ENCODE data around the gene TRAPPC2.

The TRAPPC2 gene

DNA sequence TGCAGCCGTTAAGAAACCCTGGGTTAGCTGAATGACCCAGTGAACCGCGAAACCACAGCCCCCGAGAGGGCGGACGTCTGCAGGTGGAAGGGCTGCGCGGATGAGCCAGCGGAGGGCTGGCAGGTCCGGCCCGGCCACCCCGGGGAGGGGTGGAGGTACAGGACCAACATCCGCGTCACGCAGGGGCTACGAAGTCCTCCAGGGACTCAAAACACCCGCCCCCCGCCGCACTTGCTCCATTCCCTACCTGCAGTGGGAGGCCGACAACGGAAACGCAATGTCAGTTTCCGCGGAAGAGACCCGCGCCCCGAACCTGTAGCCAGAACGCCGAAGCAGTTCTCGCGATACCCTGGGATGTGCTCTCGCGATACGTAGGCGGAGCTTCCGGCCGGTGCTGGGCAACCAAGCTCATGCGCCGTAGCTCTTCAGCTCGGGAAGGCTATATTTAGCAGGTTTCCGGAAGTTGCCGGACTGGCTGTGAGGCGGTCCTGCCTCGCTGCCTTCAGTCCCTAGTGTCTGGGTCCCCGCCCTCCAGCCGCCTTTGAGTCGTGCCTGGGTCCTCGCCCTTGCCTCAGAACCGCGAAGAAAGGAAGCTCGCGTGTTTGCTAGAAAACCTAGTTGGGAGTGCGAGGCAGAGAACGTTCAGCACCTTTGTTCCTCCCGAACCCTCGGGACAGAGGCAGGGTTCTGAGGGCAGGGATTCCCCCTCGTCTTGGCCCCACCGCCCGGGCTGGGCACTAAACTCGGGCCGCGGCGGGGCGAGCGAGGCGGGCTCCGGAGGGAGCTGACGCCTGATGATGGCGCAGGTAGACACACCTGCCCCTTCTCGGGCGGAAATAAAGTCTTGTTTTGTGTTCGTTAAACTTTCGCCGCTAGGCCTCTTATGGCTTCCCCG is at the start of gene TRAPPC2, which contains the start of gene OFD1:
TRAPPC2 (minus strand) TSS at position 343 of the 895 bp plus-strand sequence. CDS start 14,657 bp downstream, outside the sequence.
OFD1 (plus strand) TSS at position 471 of the 895 bp plus-strand sequence; CDS start at position 795, 324 bp downstream.
- DNase-seq: peak; percentile 88

DNA sequence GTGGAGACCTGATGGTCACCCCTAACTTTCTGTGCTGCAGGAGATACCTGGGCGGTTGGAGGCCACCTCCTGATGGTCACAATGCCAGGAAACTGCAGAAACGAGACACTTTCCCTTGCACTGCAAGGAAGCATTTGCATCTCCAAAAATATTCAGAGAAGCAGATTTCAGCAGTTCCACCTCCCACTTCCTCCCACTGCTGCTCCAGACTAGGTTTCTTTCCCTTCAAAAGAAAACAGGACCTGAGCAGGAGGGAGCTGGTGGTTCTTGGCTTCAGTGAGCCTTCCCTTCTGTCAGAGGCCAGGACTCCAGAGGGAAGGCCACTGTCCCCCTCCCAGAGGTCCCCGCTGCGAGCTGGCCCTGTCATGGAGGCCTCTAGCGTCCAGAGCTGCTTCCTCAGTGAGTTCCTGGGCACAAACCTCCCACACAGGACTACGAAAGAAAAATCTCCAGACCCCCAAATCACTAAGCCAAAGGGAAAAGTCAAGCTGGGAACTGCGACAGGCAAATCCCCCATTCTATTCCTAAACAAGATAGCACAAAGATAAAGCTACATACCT is 46.5 kb upstream of the TRAPPC2 start:
- DNase-seq: no peak

DNA sequence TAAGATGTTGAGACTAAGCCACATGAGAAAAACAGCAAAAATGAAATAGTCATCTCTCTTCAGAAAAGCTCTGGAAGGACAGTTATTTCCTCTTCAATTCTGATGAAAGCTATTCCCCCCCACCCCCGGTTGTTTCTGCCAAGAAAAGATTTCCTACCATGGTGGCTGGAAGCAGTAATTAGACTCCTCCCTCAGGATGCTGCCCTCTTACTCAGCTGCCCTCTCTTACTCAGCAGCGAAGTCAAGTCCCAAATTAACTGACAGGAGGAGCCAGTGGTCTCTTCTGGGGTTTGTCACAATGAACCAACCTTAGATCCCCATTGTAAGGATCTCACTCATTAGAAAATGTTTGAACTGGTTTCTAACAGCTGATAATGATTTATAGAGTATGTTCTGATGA is 44.5 kb upstream of the TRAPPC2 start:
- DNase-seq: no peak

DNA sequence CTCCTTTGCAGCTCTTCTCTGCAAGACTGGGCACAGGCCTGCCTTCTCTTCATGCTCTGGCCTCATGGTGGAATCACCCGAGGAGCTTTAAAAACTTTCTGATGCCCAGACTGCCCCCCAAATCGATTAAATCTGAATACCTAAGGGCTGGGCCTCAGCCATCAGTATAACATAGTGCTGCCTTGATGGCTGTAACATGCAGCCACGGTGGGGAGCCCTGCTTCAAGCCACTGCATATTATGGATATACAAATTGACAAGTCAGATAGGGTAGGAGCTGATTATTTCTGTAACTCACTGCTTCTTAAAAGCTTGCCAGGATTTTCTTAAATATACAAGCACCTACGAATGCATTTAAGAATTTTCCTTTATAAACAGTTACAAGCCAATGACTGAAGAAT is 42.0 kb upstream of the TRAPPC2 start:
- no peak for DNase-seq

DNA sequence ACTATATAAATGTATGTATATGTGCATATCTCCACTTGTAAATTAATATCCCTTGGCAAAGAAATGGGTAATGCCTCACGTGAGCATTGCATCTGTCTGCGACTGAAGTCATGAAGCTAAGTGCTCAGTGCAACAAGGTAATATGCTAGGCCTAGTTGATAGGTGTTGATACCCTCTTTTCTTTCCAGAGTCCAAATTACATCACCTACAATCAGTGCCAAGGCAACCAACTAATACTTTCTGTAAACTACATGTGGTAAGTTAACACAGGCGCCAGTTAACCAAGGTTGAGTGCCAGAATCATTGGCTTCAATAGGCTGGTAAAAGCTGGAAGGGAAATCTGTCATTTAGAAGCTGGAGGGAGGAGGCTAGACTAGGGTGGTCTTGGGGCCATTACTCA is 41.4 kb upstream of the TRAPPC2 start:
- DNase-seq: no peak

DNA sequence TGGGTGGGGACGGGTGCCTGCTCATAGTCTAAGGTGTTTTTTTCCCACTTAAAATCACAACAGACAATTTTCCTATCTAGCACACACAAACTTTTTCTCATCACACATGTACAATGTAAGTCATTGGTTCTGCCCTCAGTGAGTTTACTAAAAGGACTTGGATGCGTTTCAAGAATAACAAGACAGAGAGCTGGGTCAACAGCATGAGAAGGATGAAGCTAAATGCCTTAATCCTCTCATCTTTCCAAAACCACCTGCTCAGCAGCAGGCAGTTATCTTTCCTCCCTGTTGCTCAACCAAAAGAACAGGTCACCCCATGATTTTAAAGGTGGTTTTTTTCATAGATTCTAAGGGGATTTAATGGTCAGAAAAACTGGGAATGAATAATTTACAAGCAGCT is 40.3 kb upstream of the TRAPPC2 start:
- peak; percentile 7 for DNase-seq

DNA sequence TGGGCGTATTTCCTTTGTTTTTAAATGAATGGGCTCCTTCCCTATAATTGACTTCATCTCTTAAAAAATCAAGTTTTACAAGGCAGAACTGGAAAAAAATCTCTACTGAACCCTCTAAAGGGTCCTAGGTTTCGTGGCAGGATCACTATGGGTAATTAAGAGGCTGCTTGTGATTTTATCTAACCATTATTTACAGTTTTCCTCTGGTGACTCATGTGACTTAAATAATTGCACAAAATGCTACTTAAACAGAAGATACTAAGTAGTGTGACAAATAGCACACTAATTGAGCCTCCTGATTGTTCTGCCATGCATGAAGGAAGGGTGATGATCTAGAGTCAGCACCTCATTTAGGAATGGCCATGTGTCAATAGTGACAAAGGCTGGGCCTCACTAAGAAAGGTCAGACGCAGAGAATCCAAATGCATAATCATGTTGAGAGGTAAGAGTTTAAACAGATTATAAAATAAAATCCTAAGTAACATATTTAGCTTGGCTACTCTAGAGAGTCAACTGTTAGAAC is 35.7 kb upstream of the TRAPPC2 start:
- no peak for DNase-seq

DNA sequence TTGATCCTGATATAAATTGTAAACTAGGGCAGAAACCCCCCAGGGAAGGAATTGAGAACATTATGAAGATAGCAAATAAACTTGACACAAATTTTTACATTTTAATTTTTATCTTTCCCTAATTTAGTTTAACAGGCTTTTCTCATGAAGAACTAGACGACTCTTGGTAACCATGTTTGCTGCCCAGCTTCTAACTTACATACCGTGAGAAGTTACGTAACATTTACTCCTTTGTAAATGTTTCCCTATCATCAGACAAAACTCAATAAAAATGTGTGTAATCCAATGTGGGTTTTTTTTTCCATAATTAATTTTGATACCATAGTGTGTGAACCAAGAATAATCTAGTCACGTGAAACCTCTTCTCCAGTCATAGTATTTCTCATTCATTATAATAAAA is 34.5 kb upstream of the TRAPPC2 start:
- DNase-seq: no peak

DNA sequence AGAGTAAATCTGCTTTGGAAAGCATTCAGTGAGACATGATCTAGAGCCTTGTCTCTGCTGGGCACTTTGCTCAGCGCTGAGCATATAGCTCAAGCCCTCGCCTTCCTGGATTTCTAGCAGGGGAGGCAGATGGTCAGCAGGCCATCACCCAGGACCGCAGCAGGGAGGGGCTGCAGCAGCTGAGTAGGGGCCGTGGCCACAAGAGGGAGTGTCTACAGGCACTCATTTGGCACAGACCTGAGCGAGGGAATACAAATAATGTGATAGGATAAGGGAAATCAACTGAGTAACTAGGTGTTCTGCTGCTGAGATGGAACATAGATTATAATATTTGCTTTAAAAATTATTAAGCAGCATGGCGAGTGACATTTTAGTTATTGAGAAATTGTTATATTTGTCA is 30.3 kb upstream of the TRAPPC2 start:
- DNase-seq: no peak

DNA sequence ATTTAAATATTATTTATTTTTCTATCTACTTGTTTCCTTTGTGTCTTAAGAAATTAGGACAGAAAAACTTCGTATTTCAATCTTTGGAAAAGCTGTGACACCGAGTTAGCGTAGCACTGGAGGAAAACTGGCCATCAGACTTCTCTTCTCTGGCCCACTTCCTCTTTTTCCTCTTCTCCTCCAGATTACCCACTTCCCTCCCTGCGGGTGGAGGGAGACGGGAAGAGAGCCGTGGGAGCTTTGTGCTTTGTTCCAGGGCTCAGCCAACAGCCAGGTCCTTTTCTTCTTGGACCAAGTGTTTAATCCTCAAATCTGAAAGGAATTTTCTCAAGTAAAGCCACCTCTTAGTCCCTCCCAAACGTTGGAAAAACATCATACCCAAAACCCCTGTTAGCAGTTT is 29.9 kb upstream of the TRAPPC2 start:
- DNase-seq: no peak

DNA sequence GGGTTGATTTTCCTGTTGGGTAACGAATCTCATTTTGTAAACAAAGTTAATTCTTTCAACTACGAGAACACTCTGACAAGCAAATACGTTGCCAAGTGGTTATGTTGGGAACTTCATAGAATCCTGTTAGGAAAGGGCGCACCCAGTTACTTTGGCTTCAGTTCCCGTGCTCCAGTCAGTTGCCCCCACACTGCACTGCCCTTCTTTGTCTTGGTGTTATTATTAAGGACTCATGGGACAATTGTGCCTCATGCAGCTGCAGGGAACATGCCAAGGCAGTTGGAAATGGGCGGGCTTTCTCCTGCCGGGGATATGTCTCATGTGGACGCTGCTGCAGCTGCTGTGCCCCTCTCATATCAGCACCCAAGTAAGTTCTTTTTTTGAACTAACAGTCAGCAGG is 29.1 kb upstream of the TRAPPC2 start:
- DNase-seq: no peak

DNA sequence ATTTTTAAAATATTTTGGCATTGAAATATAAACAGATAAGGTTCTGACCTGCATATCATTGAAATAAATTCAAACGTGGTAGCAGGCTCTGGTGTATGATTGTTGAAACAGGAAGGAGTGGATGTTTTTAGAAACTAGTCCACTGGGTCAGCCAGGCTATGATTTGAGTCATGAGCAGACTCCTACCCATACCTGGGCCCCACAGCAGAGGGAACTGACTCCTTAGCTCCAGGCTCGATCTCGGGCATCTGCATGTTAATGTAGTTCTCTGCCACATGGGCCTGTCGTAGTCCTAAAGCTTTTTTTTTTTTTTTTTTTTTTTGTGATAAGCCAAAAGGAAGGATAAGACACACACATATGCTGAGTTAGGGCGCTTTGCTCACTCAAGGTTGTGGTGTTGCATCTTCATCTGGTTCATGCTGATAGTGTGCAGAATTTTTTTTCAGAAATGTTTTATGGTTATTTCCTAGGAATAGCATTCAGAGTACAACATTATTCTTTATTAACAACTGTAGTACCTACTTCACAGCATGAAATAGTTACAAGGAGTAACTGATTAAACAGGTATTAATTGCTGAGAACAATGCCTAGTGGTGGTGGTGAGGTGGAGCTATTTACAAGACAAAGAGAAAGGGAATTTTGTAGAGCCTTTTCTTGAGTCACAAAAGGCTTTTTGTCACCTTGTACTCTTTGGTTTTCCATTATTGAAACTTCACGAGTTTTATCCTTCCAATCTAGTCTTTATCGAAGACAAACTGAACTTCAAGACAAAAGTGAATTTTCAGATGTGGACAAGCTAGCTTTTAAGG is 27.4 kb upstream of the TRAPPC2 start:
- no peak for DNase-seq

DNA sequence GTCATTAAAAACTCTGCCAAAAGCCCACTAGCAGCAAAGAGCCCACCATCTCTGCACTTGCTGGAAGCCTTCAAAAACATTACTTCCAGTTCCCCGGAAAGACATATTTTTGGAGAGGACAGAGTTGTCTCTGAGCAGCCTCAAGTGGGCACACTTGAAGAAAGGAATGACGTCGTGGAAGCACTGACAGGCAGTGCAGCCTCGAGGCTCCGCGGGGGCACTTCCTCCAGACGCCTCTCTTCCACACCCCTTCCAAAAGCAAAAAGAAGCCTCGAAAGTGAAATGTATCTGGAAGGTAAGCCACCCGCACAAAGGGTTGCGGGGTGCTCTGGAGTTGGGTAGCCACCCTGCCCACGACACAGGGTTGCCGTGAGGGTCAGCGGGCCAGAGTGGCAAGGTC is 26.0 kb upstream of the TRAPPC2 start:
- DNase-seq: no peak

DNA sequence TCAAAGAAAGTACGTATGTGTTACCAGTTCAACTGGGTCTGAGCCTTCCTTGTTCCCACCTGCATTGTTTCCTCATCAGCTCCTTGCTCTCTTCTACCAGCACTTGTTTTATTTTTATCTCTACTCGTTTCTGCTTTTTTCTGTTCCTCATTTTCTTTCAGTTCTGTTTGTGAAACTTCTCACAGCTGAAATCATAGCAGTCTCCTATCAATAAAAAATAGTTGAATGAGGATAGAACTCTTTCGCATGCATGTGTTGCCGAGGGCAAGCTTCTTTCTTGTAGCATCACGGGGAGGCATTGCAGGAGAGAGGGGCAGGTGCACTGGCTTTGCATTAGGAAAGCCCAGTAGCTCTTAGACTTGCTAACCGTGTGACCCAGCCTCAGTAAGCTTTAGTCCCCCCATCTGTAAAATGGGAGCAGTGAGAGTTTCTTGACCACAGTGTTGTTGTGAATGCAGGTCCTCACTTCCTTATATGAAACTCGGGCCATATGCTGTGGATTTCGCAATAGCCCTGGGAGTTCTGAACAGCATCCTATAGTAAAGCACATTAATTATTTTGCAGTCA is 24.8 kb upstream of the TRAPPC2 start:
- DNase-seq: no peak

DNA sequence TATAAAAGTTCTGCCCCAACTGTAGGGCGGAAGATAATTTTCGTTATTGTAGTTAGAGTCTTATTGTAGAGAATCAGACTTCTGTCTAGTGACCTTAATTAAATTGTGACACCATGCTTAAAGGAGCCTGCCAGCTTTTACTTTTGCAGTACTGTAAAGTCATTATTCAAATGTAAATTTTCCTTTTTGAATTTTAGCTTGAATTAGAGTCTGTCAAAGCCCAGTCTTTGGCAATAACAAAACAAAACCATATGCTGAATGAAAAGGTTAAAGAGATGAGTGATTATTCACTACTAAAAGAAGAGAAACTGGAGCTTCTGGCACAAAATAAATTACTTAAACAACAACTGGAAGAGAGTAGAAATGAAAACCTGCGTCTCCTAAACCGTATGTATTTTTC is 22.0 kb upstream of the TRAPPC2 start:
- no peak for DNase-seq

DNA sequence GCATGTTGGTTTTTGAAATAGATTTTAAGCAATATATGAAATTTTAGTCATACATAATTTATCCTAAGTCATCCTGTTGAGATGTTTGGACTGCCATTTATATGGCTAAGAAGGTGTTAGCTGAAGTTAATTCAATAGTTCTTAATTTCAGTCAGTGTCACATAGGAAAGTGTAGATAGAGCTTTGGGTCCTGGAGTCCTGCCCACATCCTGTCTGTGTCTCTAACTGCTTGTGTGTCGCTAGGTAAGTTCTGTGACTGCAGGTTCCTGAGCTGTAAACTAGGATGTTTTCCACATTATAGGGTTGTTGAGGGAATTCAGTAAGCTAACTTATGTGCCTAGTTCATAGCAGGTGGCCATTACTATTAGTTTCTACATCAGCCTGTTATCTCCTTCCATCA is 20.8 kb upstream of the TRAPPC2 start:
- DNase-seq: no peak

DNA sequence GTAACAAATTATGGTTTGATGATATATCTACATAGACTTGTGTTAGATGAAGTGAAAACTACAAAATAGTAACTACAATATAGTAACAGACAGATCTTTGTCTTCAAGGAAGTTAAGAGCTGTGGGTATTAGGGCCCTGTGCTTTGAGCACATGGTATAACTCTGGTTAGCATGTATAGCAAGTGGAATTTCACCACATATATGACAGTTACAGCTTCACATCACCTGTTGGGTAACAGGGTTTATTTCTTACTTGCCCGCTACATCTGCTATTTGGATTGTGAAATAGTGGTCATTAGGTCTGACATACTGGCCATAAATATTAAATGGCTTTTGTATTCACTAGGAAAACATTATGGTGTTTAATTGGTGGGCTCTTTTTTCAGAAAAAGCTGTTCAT is 20.3 kb upstream of the TRAPPC2 start:
- no peak for DNase-seq

DNA sequence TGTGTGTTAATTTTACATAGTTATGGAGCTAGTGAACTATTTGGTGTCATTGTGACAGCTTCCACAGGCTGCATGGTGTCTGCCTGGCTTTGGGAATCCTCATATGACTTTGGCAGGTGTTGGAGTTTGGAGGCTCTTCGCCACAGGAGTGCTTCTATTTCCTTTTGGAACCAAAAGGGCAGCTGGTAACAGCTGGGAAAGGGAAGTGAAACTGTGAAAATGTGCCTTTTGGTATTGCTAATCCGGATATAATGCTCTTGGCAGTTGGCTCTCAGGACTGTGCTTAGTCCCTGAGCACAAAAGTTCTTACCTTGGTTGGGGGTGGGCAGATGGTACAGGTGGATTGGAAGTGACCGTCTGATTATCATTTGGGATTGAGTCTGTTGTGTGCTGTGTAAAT is 18.2 kb upstream of the TRAPPC2 start:
- no peak for DNase-seq

DNA sequence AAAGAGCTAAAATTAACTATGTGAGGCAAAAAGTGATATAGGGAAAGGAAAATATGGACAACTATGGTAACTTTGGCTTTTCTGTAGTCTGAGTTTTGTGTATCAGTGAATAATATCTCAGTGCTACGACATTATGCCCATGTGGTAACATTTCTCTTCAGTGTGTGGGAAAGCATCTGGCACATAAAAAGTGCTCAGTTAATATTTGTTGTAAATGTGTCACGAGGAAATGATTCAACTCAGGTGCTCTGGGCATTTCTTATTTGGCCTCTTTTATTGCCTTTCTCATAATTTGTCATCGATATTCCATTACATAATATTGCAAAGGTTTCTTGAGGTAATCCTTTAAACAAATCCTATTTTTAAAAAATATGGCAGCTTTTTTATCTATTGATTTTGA is 17.7 kb upstream of the TRAPPC2 start:
- DNase-seq: no peak

DNA sequence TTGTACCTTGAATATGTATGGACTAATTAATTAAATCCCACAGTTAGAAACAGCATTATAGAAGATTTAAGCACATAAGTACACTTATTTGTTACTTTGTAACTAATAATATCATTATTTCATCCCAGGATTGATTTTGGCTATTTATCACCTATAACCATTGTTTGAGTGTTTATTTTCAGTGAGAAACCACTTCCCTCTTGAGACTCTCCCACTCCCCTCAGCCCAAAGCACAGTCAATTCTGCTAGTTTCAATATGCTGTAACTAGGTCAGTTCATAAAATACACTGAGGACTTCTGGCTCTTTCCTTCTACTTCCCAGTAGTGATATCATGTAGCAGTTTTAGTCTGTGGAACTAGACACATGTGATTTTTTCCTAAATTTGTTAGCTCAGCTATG is 16.4 kb upstream of the TRAPPC2 start:
- DNase-seq: no peak

DNA sequence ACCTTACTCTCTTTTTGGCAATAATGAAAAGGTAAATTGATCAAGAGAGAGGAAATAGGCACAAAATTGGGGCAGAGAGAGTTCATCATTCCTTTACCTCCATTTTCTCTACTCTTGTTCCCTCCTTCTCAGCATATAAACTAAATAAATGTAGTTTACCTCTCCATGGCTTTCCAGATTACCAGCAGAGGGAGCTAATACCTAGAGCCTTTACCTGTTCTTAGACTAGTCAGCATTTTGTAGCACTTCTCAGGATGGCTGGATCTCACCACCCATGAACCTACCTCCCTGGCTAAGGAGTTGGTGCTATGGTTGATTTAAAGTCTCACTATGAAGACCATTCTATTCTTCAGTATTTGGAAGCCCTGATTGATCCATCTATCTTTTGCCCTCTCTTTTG is 15.8 kb upstream of the TRAPPC2 start:
- no peak for DNase-seq

DNA sequence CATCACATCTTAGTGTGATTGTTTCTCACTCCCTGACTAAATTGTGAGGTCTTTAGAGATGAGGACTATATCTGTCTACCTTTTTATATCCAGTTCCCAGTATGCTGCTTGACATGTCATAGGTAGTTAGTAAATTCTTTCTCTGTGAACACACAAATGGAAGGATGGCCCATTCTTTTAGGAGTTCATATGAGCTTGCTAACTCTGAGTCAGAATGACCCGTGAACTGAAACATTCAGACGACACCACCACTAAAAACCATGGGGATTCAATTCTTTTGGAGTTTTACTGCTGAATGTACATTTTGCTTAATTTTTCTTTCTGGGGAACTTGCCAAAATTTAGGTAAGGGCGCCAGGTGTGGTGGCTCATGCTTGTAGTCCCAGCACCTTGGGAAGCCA is 14.1 kb upstream of the TRAPPC2 start:
- DNase-seq: no peak

DNA sequence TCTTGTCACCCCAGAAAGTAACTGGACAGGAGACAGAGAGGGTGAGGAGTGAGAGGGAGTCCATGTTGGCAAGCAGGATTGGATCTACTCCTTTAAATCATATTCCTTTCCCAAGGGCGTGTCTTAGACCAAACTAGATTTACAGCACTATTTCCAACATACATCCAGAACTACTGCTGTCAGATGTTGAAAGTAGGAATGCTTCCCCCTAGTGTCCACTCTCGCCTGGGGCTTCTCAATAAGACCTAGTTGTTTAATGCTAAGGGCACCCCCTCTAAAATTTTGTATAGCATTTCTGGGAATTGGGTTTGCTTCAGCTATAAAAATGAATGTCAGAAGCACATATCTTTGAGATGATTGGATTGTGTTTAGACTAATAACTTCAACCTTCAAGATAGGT is 13.4 kb upstream of the TRAPPC2 start:
- DNase-seq: no peak
